ENCODE data around the gene LRFN2. TPM values are rescaled to one million over a fixed set of nuclear protein-coding genes. Genes with fewer than 3 reads are reported as not detected.

Gene LRFN2
- total RNA-seq, result under 1 TPM; 0.29 to 0.50 TPM

DNA sequence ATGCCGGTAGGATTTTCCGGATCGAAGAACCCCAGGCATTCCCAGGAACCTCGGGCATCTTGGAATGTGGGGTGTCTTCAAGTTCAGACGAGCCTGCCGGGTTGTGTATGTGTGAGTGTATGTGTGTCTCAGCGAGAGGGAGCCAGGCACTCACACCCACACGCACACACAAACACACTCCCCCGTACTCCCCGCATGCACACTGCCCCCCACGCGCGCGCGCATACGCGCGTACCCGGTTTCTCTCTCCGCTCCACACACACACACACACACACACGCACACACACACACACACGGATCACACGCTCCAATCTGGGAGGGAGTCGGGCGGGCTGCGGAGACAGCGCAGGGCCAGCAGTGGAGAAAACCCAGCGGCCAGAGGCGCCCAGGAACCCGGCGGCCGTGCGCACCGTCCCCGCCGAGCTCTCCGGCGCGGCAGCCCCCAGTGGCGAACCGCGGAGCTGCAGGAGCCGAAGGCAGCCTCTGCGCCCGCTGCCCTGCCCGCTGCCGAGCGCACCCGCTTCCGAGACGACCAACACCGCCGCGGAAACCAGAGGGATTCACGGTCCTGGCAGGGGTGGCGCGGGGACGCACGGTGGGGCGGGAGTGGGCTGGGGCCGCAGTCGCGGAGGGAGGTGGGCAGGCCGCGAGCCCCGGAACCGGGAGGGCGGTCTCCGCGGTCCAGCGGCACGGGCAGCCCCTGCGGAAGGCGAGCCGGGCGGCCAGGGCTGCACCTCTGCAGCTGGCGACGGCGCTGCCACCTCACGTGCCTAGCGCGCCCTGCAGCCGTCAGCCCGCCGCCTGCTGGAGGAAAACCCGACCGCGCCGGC lies at the start of gene LRFN2:
Gene LRFN2, minus strand, starts transcription at position 125 of the 830 bp plus-strand sequence.
- Mint-ChIP-seq H3K9me3 (no peaks in the 10 kb centered on the region), H3K36me3 (no peaks in the 10 kb centered on the region), H3K4me3 (peak within 1 kb of the TSS; percentile 82), H3K27ac (no peak within 1 kb of the TSS), H3K27me3 (peaks cover 6% of the 10 kb centered on the region in 2 donors), H3K4me1 (ENCODE audit: low read depth in 2 of 2) (peaks cover 29 to 30% of the 10 kb centered on the region in 2 donors)
- DNase-seq (ENCODE audit: low spot score), result peak; percentile 84
- peak; percentile 91 to 94 for ATAC-seq

GRCh38 chr6:40634429-40634828 lies 47.3 kb upstream of the LRFN2 start:
- H3K36me3 Mint-ChIP-seq, result no peaks in the 10 kb centered on the region
- no peak overlapping the region for H3K4me3 Mint-ChIP-seq
- DNase-seq (ENCODE audit: low spot score), result no peak

DNA sequence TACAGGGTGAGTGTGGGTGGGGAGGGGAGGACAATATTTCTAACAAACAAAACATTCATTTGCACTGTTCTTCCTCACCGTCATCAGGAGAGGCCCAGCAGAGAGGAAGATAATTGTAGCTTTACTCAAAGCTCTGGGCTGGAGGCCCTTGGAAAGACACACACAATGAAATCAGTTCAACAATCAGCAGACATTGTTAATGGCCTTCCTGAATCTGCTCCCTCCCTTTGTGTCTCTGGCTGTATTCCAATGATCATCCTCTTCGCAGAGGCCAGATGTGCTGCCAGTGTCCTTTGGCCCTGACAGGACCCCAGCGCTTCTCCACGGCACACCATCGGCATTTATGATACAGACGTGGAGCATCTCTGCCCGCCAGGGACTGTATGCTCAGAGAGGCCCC lies 44.6 kb upstream of the LRFN2 start:
- ATAC-seq, result no peak
- Mint-ChIP-seq H3K4me3 (no peak overlapping the region), H3K36me3 (no peaks in the 10 kb centered on the region), H3K9me3 (no peaks in the 10 kb centered on the region), H3K4me1 (ENCODE audit: low read depth in 2 of 2) (peaks cover 0 to 3% of the 10 kb centered on the region in 2 donors), H3K27ac (no peak overlapping the region), H3K27me3 (peaks cover 7% of the 10 kb centered on the region in 2 donors)
- no peak for DNase-seq (ENCODE audit: low spot score)

More at GRCh38 chr6:40634429-40634828, 47.3 kb upstream of the LRFN2 start:
- H3K27ac Mint-ChIP-seq, result no peak overlapping the region
- peaks cover 7% of the 10 kb centered on the region in 2 donors for H3K27me3 Mint-ChIP-seq
- H3K9me3 Mint-ChIP-seq, result no peaks in the 10 kb centered on the region
- ATAC-seq, result no peak
- H3K4me1 Mint-ChIP-seq (ENCODE audit: low read depth in 2 of 2), result peaks cover 0 to 3% of the 10 kb centered on the region in 2 donors

DNA sequence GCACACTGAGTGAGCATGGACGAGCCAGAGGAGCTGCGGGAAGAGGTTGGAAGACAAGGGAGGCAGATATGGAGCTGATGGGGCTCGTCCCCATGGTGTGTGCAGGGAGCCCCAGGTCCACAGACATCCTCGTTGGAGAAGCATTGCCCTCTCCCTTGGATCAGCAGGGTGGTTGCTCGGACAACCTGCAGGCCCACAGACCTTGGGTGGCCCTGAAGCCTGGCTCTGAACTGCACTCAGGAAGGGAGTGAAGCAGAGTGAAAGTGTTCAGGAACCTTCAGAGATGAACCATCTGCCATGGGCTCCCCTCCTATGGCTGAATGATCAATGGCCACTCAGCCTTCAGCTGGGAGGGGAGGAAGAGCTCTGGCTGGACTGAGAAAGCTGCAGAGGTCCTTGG lies 43.3 kb upstream of the LRFN2 start:
- no peak for ATAC-seq

DNA sequence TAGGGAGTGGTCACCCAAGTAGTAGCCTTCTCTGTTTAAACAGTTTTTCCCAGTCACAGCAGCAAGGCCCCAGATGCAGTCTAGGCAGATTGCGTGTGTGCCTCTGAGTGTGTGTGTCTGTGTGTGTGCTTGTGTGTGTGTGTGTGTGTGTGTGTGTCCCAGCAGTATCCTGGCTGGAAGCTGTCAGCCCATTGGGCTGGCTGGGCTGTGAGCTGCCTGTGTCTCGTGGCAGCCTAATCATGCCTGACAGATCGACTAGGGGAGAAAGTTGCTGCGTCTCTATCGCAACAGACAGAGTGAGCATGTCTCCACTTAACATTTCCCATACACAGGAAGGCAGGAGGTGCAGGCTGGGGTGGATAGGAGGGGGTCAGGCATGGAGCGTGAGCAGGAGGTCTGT lies 42.9 kb upstream of the LRFN2 start:
- ATAC-seq (no peak), DNase-seq (ENCODE audit: low spot score) (no peak)
- peaks cover 0 to 3% of the 10 kb centered on the region in 2 donors for H3K4me1 Mint-ChIP-seq (ENCODE audit: low read depth in 2 of 2)
- no peak overlapping the region for H3K4me3 Mint-ChIP-seq
- no peak overlapping the region for H3K27ac Mint-ChIP-seq
- no peaks in the 10 kb centered on the region for H3K9me3 Mint-ChIP-seq
- H3K27me3 Mint-ChIP-seq, result peaks cover 7% of the 10 kb centered on the region in 2 donors
- H3K36me3 Mint-ChIP-seq, result no peaks in the 10 kb centered on the region

More for the DNA sequence above, 43.3 kb upstream of the LRFN2 start:
- H3K9me3 Mint-ChIP-seq, result no peaks in the 10 kb centered on the region
- H3K4me3 Mint-ChIP-seq, result no peak overlapping the region
- no peak for DNase-seq (ENCODE audit: low spot score)
- no peaks in the 10 kb centered on the region for H3K36me3 Mint-ChIP-seq
- no peak overlapping the region for H3K27ac Mint-ChIP-seq
- H3K27me3 Mint-ChIP-seq, result peaks cover 7% of the 10 kb centered on the region in 2 donors
- peaks cover 0 to 3% of the 10 kb centered on the region in 2 donors for H3K4me1 Mint-ChIP-seq (ENCODE audit: low read depth in 2 of 2)

- H3K36me3 Mint-ChIP-seq, result no peaks in the 10 kb centered on the region
- H3K4me1 Mint-ChIP-seq (ENCODE audit: low read depth in 2 of 2), result peaks cover 0 to under 1% of the 10 kb centered on the region in 2 donors
- ATAC-seq (no peak), DNase-seq (ENCODE audit: low spot score) (no peak)
- H3K27me3 Mint-ChIP-seq, result peaks cover 7% of the 10 kb centered on the region in 2 donors
- H3K27ac Mint-ChIP-seq, result no peak overlapping the region
- H3K9me3 Mint-ChIP-seq, result no peaks in the 10 kb centered on the region
- H3K4me3 Mint-ChIP-seq, result no peak overlapping the region
Observed at GRCh38 chr6:40629463-40629862, 42.3 kb upstream of the LRFN2 start.

- ATAC-seq, result no peak
- Mint-ChIP-seq H3K27ac (no peak overlapping the region), H3K4me3 (no peak overlapping the region)
Observed at GRCh38 chr6:40627316-40627715, 40.2 kb upstream of the LRFN2 start.

DNA sequence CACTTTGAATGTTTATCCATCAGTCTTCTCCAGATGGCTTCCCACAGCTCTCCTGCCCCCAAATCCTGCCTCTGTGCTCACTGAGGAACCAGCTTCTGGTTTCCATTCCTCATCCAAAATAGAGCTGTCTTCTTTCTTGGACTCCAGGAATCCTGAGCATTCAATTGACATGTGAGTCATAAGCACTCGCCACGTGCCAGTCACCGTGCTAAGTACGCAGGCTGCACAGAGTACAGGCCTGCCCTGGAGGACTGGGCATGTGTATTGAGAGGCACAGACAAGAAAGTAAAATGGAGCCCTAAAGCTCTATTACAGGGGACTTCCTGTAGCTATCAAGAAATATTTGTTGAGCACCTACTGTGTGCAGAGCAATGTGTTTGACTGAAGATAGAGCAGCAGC lies 39.7 kb upstream of the LRFN2 start:
- Mint-ChIP-seq H3K9me3 (no peaks in the 10 kb centered on the region), H3K4me1 (ENCODE audit: low read depth in 2 of 2) (no peaks in the 10 kb centered on the region), H3K27me3 (peaks cover 7 to 9% of the 10 kb centered on the region in 2 donors), H3K4me3 (no peak overlapping the region), H3K27ac (no peak overlapping the region), H3K36me3 (no peaks in the 10 kb centered on the region)
- DNase-seq (ENCODE audit: low spot score) (no peak), ATAC-seq (no peak)

More at GRCh38 chr6:40627316-40627715, 40.2 kb upstream of the LRFN2 start:
- Mint-ChIP-seq H3K27me3 (peaks cover 7% of the 10 kb centered on the region in 2 donors), H3K9me3 (no peaks in the 10 kb centered on the region), H3K4me1 (ENCODE audit: low read depth in 2 of 2) (no peaks in the 10 kb centered on the region), H3K36me3 (no peaks in the 10 kb centered on the region)
- no peak for DNase-seq (ENCODE audit: low spot score)

GRCh38 chr6:40623932-40624331 lies 36.8 kb upstream of the LRFN2 start:
- no peaks in the 10 kb centered on the region for H3K4me1 Mint-ChIP-seq (ENCODE audit: low read depth in 2 of 2)
- H3K4me3 Mint-ChIP-seq, result no peak overlapping the region
- no peaks in the 10 kb centered on the region for H3K36me3 Mint-ChIP-seq
- H3K9me3 Mint-ChIP-seq, result no peaks in the 10 kb centered on the region
- no peak overlapping the region for H3K27ac Mint-ChIP-seq
- H3K27me3 Mint-ChIP-seq, result peaks cover 4 to 24% of the 10 kb centered on the region in 2 donors
- ATAC-seq, result no peak
- DNase-seq (ENCODE audit: low spot score), result no peak

GRCh38 chr6:40623178-40623577 lies 36.0 kb upstream of the LRFN2 start:
- no peak for DNase-seq (ENCODE audit: low spot score)
- no peaks in the 10 kb centered on the region for H3K36me3 Mint-ChIP-seq
- peaks cover 11 to 31% of the 10 kb centered on the region in 2 donors for H3K27me3 Mint-ChIP-seq
- no peak overlapping the region for H3K4me3 Mint-ChIP-seq
- ATAC-seq, result no peak
- H3K9me3 Mint-ChIP-seq, result no peaks in the 10 kb centered on the region
- no peaks in the 10 kb centered on the region for H3K4me1 Mint-ChIP-seq (ENCODE audit: low read depth in 2 of 2)
- no peak overlapping the region for H3K27ac Mint-ChIP-seq

- H3K4me3 Mint-ChIP-seq, result no peak overlapping the region
- H3K4me1 Mint-ChIP-seq (ENCODE audit: low read depth in 2 of 2), result no peaks in the 10 kb centered on the region
- H3K9me3 Mint-ChIP-seq, result no peaks in the 10 kb centered on the region
- ATAC-seq, result no peak
- no peak for DNase-seq (ENCODE audit: low spot score)
- peaks cover 23 to 44% of the 10 kb centered on the region in 2 donors for H3K27me3 Mint-ChIP-seq
- no peaks in the 10 kb centered on the region for H3K36me3 Mint-ChIP-seq
- no peak overlapping the region for H3K27ac Mint-ChIP-seq
Observed at GRCh38 chr6:40620574-40621240, 33.5 kb upstream of the LRFN2 start.

DNA sequence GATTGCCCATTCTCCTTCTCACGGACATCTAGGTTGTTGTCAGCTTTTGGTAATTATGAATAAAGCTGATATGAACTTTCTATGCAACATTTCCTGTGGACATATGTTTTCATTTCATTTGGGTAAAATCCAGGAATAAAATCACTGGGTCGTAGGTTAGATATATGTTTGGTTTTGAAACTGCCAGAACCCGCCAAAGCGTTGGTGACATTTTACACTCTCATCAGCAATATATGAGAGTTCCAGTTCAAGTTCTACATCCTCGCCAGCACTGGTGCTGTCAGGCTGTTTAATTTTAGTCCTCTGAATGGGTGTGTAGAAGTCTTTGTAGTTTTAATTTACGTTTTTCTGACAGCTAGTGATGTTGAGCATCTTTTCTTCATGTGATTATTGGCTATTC lies 27.5 kb upstream of the LRFN2 start:
- no peak for ATAC-seq
- H3K4me1 Mint-ChIP-seq (ENCODE audit: low read depth in 2 of 2), result no peaks in the 10 kb centered on the region
- H3K9me3 Mint-ChIP-seq, result no peaks in the 10 kb centered on the region
- H3K36me3 Mint-ChIP-seq, result no peaks in the 10 kb centered on the region
- H3K4me3 Mint-ChIP-seq, result no peak overlapping the region
- no peak for DNase-seq (ENCODE audit: low spot score)
- H3K27ac Mint-ChIP-seq, result no peak overlapping the region
- H3K27me3 Mint-ChIP-seq, result peaks cover 39 to 71% of the 10 kb centered on the region in 2 donors

GRCh38 chr6:40611912-40612311 lies 24.7 kb upstream of the LRFN2 start:
- DNase-seq (ENCODE audit: low spot score) (no peak), ATAC-seq (no peak)
- Mint-ChIP-seq H3K27ac (no peak overlapping the region), H3K4me3 (no peak overlapping the region), H3K27me3 (peaks cover 39 to 56% of the 10 kb centered on the region in 2 donors), H3K4me1 (ENCODE audit: low read depth in 2 of 2) (no peaks in the 10 kb centered on the region), H3K9me3 (no peaks in the 10 kb centered on the region), H3K36me3 (no peaks in the 10 kb centered on the region)

GRCh38 chr6:40611434-40611833 lies 24.3 kb upstream of the LRFN2 start:
- DNase-seq (ENCODE audit: low spot score) (no peak), ATAC-seq (no peak)
- Mint-ChIP-seq H3K36me3 (no peaks in the 10 kb centered on the region), H3K9me3 (no peaks in the 10 kb centered on the region), H3K27ac (no peak overlapping the region), H3K4me3 (no peak overlapping the region), H3K4me1 (ENCODE audit: low read depth in 2 of 2) (no peaks in the 10 kb centered on the region), H3K27me3 (peaks cover 36 to 51% of the 10 kb centered on the region in 2 donors)

Data from natural killer cell treated with Interleukin-12 subunit alpha and Interleukin-12 subunit beta and Interleukin-15 and Interleukin-18, amount 100 ng/mL, for 72 hours (primary cell).